ENCODE data around the gene PIP4P1.
A peak's percentile ranks its signal among the peaks of the same experiment; 100 is the strongest.

The PIP4P1 gene

GRCh38 chr14:20434701-20435581 is 26.3 kb downstream of the PIP4P1 start:
- DNase-seq, result no peak

DNA sequence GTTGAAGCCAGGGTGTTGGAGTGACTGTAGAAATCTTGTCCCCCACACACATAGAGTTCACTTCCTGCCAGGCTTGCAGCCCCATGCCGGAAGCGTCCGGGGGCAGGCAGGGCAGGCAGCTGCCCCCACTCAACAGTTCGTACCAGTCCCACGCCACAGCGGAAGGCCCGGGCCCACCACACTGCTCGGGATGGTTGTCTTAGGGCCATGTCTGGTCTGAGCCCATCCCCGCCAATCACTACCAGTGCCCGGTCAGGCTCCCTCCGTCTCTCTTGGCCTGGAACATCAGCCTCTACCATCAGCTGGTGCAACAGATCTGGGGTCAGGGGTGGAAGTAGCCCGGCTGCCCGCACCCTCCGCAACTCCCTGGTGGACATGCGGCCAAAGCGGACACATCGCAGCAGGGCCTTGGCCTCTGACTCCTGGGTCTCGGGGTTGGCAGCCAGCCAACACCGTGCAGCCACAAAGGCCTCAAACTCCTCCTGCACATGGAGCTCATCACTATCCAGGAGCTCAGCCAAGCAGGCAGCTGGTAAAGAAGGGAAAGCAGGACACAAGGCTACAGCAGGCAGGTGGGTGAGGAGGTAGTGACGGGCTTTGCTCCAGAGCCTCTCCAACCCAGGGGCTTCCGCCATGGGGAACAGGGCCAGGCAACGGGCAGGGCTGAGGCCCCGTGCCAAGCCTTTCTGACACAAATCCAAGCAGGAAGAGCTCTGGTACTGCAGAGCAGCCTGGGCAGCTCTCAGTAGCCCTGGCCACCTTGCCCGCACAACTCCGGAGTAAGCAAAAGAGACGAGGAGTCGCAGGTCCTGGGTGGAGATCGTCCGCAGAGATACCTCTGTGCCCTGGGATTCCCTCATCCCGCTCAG is 31.2 kb downstream of the PIP4P1 start:
- no peak for DNase-seq

- DNase-seq, result no peak
Measured at GRCh38 chr14:20428802-20429201, 32.4 kb downstream of the PIP4P1 start.

- DNase-seq, result no peak
Measured at GRCh38 chr14:20428010-20428365, 33.2 kb downstream of the PIP4P1 start.

DNA sequence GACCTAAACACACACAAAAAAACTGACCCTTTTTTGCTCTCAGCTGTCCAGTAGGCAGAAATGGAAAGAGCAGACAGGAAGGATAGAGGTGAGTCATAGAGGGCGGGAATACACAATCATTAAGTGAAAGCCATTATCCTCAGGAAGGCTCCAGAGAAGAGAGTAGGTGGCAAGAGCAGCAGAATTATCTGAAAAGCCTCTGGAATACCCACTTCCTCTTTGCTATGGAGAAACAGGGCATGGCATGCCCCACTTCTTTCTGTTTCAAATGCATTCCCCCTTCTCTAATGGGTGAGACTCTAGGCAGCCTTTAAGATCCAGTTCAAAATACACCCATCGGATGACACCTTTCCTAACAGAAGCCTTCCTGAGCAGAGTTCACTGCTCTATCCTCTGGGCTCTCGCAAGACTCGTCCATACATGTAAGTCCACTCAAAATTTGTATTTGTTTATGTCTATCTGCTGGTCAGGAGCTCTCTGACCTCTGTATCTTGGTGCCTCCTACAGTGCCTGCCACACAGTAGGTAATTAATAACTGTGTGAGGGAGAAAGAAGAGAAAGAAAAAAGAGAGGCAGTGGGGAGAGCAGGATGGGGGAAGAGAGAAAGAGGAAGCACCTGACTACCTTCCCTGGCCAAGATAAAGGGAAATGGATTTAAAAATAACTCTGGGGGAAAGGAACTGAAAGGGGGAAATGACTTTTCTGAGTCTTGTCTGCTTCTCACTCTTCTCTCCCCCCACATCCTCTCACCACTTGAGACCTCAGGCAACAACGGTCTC is 33.8 kb downstream of the PIP4P1 start:
- DNase-seq, result no peak

DNA sequence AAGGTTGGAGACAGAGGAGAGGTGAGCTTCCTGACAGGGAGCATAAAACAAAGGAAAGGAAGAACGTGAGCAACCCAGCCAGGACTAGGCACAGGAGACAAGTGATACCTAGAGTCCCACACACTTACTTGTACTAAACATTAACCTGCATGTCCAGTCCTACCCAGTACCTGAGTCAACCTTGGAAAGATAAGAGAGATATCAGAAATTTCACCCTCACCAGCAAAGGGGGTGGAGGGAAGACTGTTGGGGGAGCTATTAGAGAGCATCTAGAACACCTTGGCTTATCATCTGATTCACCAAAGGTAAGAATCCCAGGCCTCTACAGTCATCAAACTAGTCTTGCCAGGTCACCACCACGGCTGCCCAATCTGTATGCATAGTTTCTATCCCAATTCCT is 36.4 kb downstream of the PIP4P1 start:
- DNase-seq, result no peak

DNA sequence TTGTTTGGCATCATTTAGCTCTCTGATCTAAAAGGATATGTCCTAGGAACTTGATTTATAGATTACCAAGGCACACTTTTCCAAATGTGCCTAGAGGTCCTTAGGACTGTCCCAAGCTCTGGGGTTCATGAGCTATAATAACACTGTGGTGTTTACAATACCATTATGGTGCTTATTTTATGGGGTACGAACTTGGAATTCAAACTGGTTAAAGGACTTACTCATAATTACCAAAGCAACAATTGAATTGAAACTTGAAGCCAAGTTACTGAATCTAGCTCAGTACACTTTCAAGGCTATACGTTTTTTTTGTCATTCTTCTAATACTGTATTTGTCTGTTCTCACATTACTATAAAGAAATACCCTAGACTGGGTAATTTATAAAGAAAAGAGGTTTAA is 38.3 kb downstream of the PIP4P1 start:
- no peak for DNase-seq

DNA sequence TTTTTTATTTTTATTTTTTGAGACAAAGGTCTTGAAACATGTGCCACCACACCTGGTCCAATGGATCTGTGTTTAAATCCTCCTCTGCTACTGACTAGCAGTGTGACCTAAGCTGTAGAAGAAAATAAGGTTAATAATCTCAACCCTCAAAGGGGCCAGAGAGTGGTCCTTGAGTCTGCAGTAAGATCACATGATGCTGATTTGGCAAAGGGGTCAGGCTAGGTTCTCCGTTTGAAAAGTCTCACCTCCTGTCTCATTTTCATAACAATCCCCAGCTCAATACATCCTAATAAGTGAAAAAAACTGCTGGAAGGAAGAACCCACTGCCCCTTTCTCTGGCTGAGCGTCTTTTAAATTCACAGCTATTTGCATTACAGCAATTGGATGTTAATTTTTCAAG is 40.0 kb downstream of the PIP4P1 start:
- DNase-seq, result no peak

- no peak for DNase-seq
Measured at GRCh38 chr14:20419419-20419818, 41.8 kb downstream of the PIP4P1 start.

DNA sequence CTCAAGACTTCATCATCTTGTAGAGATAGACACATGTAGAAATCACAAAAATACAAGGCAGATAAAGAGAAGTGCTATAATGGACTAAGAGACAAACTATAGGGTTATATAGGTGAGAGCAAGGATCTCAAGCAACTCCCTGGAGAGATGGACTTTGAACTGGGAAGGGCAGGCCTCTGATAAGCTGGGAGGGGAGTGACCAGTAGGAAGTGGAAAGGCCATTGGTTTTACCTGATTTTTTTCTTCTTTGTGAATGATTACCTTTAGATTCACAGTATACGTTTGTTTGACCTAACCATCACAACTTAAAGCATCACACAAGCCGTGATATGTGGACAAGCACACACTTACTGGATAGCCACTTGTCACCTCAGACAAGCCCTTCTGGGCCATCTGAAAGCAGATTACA is 42.7 kb downstream of the PIP4P1 start:
- no peak for DNase-seq

- no peak for DNase-seq
Measured at GRCh38 chr14:20417250-20418186, 43.7 kb downstream of the PIP4P1 start.

DNA sequence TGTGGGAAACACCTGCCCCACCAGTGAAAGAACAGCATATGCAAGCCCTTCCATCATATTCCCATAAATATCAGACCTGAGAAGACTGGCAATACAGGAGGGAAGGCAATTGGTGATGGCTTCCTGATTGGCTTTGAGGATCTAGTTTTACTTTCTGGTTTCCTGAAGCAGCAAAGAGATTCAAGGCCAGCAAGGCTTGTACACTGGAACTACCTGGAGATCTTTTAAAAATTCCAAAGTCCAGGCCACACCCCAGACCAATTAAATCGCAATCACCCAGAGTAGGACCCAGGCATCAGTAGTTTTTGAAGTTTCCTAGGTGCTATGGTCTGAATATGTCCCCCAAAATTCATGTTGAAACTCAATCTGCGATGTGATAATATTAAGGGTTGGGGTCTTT is 45.0 kb downstream of the PIP4P1 start:
- DNase-seq, result no peak

- DNase-seq, result peak; percentile 31
Measured at GRCh38 chr14:20415782-20416206, 45.4 kb downstream of the PIP4P1 start.

- DNase-seq, result no peak
Measured at GRCh38 chr14:20413744-20414082, 47.5 kb downstream of the PIP4P1 start.

DNA sequence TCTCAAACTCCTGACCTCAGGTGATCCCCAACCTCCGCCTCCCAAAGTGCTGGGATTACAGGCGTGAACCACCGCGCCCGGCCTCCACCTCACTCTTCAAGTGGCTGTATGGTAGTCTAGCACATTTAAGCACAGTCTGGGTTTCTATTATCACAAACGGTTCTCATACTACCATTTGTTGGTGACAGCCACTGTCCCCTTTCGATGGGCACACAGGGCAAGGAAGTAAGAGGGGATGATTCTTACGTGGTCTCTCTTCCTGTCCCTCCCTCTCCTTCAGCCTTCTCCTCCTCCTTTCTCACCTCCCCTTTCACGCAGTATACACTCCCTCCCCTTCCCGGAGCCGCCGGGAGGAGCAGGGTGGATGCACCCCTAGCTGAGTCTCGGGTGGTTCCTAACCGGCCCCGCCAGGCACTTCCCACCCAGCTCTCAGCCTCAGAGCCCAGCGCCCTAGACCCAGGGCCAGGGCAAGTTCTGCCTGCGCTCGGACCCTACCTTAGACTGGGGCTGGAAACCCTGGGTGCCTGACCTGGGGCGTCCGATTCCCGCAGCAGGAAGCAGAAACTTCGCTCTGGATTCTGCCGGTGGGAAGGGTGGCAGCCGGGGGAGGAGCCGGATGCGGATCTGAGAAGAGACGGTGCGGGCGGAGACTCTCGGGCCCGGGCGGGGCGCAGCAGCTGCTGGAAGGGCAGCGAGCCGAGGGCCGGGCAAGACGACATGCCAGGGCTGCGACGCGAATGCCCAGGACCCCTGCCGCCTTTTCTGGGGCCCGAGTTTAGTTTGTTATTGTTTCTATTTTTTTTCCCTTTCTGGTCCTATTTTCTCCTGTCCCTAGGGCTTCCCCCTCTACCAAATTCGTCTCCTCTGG is 48.1 kb downstream of the PIP4P1 start, which contains the start of gene TEP1:
TEP1 (minus strand) TSS at position 626 of the 868 bp plus-strand sequence. CDS start 5,062 bp downstream, outside the sequence.
- DNase-seq, result peak; percentile 65

- DNase-seq, result no peak
Measured at GRCh38 chr14:20412411-20412810, 48.8 kb downstream of the PIP4P1 start.

DNA sequence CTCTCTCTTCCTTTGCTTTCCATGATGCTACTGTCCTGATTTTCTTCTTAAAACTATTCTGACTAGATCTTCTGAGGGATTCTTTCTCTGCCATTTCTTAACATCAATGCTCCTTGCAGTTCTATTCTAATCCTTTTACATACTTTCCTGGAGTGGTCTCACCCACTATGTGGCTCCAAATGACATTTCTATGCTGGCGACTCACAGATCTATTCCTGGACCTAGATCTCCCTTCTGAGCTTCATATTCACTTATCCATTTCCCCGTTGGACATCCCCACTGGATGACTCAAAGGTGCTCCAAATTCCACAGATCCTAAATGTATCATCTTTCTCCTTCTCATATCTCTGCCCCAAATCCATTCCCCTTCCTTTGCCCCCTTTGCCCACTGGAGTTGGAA is 52.0 kb downstream of the PIP4P1 start:
- DNase-seq, result no peak

Data from DMS 273 treated with DMSO at 0.1 percent for 48 hours (cell line).